HTERT RPE-1 (cell line): ENCODE measurements around the gene PCNA.
"Not testable (repeated sequence)": the region's sequence is repeated elsewhere in the genome, so short reads cannot be mapped to it uniquely, and the experiment has no call there.

Source experiments
- in situ Hi-C: fragments of 300-500 bp; cut with MboI; formaldehyde crosslinking; loops from 4 replicates; pipeline ENCODE4 v1.14.3; 2020; ENCODE audit warnings: low sequenced_read_pairs

PCNA gene

GRCh38 chr20:5099909-5100308, 19.8 kb downstream of the PCNA start:
- in situ Hi-C loops = not testable (repeated sequence)

DNA sequence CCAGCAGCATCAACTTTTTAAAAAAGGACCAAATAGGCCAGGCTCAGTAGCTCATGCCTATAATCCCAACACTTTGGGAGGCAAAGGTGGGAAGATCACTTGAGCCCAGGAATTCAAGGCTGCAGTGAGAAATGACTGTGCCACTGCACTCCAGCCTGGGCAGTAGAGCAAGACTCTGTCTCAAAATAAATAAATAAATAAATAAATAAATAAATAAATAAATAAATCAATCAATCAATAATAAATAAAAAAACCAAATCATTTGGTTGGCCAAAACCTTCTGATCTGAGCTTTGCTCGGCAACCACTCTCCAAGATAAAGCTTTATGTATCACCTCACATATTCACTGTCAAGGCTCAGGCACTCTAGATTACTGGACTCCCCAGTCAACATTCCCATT, 20.7 kb downstream of the PCNA start:
- in situ Hi-C loops = not testable (repeated sequence)

GRCh38 chr20:5096463-5096862, 23.3 kb downstream of the PCNA start:
- in situ Hi-C loops = no loop called here

DNA sequence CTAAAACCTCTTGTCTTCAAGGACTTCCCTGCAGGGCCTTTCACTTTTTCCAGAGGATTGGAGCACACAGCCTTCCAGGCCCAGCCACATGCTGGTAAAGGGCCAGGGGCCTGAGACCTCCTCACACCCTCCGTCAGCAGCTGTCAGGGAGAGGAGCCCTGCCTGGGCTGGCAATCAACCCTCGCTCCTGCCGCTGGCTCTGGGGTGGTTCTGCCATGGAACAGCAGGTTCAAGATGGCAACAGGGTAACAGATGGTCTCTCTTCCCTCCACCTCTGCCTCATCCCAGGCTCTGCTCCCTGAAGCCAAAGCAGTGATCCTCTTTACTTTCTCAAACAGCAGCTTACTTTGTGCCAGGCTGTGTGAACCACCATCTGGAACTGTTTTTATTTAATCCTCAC, 23.8 kb downstream of the PCNA start:
- in situ Hi-C loops = no loop called here

GRCh38 chr20:5095454-5095853, 24.3 kb downstream of the PCNA start:
- in situ Hi-C loops = no loop called here

DNA sequence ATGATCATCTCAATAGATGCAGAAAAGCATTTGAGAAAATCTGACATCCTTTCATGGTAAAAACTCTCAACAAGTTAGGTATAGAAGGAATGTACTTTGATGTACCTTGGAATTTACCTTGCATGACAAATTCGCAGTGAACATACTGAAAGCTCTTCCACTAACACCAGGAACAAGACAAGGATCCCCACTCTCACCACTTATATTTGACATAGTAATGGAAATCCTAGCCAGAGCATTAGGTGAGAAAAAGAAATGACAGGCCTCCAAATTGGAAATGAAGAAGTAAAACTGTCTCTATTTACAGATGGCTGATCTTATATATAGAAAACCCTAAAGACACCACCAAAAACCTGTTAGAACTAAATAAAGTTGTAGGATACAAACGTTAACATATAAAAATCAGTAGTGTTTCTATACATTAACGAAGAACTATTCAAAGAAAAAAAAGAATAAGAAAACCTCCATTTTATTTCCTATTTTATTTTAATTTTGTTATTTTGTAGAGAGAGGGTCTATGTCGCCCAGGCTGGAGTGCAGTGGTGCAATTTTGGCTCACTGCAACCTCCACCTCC, 26.9 kb downstream of the PCNA start:
- in situ Hi-C loops = no loop called here

DNA sequence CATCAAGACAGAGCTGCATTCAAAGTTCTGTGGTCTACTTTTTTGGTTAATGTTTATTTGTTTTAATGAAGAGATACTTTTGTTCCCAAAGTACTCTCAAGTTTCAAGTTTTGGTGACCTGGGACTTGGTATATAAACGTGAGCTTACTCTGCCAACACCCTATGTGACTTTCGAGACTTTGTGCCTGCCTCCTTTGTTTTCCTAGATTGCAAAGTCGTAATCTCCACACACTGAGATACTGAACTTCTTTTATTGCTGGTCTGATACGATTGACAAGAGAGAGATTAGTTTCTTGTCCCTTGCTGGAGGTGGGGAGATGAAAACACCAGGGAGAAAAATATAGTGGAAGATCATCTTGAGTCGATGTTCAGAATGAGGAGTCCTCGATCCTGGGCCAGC, 27.9 kb downstream of the PCNA start:
- in situ Hi-C loops = no loop called here

DNA sequence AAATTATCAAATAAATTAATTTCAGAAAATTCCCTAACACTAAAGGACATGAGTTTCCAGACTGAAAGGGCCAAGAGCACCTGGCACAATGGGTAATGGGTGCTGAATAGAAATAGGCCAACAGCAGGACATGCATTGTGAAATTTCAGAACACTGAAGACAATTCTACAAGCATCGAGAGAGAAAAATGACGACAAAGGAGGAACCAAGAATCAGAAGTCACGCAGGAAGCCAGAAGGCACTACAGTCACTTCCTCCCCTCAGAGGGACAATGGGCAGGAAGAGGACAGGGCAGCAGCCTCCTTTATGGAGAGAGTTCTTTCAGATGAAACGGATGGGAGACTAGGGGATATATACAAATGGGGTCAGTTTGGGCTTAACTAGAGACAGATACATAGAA, 29.6 kb downstream of the PCNA start:
- in situ Hi-C loops = no loop called here

DNA sequence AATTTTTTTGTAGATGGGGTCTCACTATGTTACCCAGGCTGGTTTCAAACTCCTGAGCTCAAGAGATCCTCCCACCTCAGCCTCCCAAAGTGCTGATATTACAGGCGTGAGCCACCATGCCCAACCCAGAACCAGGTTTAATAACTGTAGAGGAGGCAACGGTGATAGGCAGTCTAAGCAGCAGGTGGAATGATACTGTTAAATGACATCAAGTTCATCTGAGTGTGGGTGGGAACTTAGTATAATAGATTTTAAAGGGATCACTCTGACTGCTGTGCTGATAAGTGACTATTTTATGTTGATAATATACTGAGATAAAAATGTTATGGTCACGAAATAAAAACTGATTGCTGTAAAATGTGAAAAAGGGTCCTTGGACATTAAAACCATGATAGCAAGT, 31.1 kb downstream of the PCNA start:
- in situ Hi-C loops = no loop called here

DNA sequence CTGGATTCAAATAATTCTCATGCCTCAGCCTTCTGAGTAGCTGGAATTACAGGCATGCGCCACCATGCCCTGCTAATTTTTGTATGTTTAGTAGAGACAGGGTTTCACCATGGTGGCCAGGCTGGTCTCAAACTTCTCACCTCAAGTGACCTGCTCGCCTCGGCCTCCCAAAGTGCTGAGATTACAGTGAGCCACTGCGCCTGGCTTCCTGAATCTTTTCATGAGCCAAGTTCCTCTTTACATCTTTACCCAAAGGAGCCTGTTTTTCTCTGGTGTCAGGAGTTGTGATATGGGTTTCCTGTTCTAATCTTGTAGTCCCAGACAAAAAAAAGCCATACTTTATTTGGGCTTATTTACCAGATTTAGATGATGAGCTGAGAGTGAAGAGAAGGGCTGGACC, 34.4 kb downstream of the PCNA start:
- in situ Hi-C loops = no loop called here

DNA sequence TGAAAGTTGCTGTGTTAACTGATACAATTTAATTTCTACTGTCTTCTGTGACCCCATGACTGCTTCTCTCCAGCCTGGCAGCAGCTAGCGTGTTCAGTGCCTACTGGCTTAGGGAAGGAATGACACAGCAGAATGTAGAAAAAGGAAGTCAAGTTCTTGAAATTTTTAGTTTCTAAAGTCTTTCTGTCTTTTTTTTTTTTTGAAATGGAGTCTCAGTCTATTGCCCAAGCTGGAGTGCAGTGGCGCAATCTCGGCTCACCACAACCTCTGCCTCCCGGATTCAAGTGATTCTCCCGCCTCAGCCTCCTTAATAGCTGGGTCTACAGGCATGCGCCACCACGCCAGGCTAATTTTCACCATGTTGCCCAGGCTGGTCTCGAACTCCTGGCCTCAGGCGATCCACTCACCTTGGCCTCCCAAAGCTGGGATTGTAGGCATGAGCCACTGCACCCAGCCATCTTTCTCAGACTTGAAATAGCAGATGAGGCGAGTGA, 39.3 kb downstream of the PCNA start:
- in situ Hi-C loops = no loop called here

DNA sequence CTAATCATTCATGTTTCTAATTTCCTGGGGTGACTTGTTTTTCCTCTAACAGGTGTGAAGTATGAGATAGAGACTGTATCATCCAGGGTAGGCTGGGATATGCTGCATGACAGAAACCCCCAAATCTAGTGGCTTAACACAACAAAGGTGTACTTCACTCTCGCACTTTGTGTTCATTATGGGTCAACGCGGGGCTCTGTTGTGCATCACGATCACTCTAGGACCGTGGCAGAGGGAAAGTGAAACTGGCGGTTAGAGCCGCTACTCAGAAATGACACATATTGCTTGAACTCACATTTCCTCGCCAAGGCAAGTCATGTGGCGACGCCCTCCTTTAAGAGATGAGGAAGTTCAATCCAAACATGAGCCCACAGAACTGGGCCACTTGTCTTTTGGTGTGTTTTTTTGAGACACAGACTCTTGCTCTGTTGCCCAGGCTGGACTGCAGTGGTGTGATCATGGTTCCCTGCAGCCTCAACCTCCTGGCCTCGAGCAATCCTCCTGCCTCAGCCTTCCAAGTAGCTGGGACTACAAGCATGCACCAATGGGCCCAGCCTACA, 41.3 kb downstream of the PCNA start:
- in situ Hi-C loops = no loop called here

GRCh38 chr20:5077761-5078387, 41.9 kb downstream of the PCNA start:
- in situ Hi-C loops = no loop called here

DNA sequence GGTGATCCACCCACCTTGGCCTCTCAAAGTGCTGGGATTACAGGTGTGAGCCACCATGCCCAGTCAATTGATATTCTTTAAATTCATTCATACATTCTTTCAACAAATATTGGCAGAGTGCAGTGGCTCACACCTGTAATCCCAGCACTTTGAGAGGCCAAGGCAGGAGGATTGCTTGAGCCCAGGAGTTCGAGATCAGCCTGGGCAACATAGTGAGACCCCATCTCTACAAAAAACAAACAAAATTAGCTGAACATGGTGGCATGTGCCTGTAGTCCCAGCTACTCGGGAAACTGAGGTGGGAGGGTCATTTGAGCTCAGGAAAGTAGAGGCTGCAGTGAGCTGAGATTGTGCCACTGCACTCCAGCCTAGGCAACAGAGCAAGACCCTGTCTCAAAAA, 42.8 kb downstream of the PCNA start:
- in situ Hi-C loops = not testable (repeated sequence)

GRCh38 chr20:5074232-5074674, 45.5 kb downstream of the PCNA start:
- in situ Hi-C loops = no loop called here

GRCh38 chr20:5073660-5074231, 46.0 kb downstream of the PCNA start:
- in situ Hi-C loops = no loop called here

DNA sequence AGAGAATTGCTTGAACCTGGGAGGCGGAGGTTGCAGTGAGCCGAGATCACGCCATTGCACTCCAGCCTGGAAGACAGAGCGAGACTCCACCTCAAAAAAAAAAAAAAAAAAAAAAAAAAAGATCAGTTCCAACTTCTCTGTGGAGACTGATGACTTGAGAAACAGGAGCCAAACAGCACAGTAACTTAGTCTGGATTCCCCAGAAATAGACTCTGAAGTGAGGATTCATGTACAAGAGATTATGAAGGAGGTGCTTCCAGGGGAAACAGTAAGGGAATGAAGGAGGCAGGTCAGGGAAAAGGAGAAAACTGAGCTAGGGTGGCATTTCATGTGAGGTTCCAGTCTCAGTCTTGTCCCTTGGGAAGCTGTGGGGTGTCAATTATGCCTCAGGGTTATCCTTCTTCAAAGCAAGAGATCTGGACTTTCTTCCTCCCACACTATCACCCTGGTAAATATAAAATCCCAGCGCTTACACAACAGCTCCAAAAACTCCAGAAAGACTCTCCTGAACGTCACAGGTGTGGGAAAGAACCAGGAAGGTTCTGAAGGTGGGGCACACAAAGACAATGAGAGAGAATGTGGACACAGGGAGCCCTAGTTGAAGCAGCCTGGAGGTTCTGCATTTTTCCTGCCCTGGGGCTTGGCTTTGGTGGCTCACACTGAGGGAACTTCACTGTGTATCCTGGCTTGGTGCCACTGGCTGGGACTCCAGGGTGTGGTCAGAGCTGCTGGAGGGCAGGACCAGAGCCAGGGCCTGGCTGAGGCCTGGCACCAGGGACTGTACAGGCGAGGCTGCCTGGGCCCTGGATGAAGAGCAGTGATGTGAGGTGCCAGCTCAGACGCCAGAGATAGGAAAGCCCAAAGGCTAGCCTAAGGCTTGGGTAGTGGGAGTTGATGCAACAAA, 46.8 kb downstream of the PCNA start:
- in situ Hi-C loops = no loop called here

- in situ Hi-C loops = not testable (repeated sequence)
Observed at GRCh38 chr20:5071942-5072341, 47.8 kb downstream of the PCNA start.

DNA sequence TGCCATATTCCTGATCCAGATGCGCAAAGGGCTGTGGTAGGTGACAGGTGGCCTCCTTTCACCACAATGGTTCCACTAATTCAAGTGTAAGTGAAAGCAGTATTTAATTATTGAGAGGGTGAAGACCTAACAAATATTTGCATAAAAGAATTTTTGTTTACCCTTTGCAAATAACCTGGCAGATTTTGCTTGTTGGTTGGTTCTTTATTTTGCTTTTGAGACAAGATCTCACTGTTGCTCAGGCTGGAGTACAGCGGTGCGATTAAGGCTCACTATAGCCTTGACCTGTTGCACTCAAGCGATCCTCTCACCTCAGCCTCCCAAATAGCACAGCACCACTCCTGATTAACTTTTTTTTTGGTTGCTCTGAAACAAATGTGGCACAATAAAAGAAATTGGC, 49.2 kb downstream of the PCNA start:
- in situ Hi-C loops = no loop called here

- in situ Hi-C loops = no loop called here
Observed at GRCh38 chr20:5070081-5070480, 49.7 kb downstream of the PCNA start.

DNA sequence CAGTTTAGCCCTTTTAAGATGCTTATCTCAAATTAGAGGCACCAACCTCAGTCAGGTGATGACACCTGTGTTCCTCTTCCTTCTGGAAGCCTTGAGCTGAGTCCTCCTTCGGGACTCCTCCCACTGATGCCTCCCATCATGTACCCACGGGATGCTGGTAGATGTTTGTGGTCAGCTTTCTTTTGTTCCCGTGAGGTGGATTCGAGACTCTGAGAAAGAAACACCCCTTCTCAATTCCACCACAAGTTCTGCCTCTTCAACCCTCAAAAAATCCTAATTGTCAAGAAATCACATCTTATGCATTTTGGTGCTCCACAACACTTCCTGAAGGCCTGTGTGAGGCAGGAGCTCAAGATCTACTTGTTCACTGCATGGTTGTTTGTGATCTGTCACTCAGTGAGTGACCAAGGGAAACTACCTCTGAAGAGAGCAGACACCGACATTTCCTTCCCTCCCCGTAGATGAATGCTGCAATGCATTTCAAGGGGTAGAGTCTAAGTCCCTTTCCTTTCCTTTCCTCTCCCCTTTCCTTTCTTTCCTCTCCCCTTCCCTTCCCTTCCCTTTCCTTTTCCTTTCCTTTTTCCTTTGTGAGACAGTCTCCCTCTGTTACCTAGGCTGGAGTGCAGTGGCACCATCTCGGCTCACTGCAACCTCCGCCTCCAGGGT, 50.5 kb downstream of the PCNA start:
- in situ Hi-C loops = no loop called here
